Tibial nerve (tissue), 4 donors: ENCODE measurements around the gene S100A1.

ENCODE experiments used
- EP300 ChIP-seq, 2 donors: sonication (generic); formaldehyde crosslinking; IDR thresholded peaks; one replicate each; pipeline ENCODE4 v1.6.1; 2017; ENCODE audit warnings: antibody characterized with exemption in 2 of 2, mild to moderate bottlenecking in 1 of 2
- POLR2A ChIP-seq, 2 donors: fragments of 450-650 bp; IDR thresholded peaks; one replicate each; pipeline ENCODE4 v1.6.1; 2017; ENCODE audit warnings: antibody characterized with exemption in 2 of 2, mild to moderate bottlenecking in 2 of 2, moderate library complexity in 2 of 2
- TF ChIP-seq, protein P1 (sequence below), 5 experiments: fragments of 200-600 bp in 3 of 5; fragments of 450-650 bp in 2 of 5; sonication (generic) in 3 of 5; IDR thresholded peaks; one replicate each; pipeline ENCODE4 v1.5.1; 2016 to 2019; ENCODE audit warnings: antibody characterized with exemption in 5 of 5, mild to moderate bottlenecking in 3 of 5, moderate library complexity in 2 of 5

GRCh38 chr1:153613406-153613805, 14.8 kb upstream of the S100A1 start:
- TF ChIP-seq, protein P1, sequence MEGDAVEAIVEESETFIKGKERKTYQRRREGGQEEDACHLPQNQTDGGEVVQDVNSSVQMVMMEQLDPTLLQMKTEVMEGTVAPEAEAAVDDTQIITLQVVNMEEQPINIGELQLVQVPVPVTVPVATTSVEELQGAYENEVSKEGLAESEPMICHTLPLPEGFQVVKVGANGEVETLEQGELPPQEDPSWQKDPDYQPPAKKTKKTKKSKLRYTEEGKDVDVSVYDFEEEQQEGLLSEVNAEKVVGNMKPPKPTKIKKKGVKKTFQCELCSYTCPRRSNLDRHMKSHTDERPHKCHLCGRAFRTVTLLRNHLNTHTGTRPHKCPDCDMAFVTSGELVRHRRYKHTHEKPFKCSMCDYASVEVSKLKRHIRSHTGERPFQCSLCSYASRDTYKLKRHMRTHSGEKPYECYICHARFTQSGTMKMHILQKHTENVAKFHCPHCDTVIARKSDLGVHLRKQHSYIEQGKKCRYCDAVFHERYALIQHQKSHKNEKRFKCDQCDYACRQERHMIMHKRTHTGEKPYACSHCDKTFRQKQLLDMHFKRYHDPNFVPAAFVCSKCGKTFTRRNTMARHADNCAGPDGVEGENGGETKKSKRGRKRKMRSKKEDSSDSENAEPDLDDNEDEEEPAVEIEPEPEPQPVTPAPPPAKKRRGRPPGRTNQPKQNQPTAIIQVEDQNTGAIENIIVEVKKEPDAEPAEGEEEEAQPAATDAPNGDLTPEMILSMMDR (IDR thresholded peaks at IDR 0.05), result no peak
- no peak for TF ChIP-seq POLR2A (IDR thresholded peaks at IDR 0.05)
- TF ChIP-seq EP300 (IDR thresholded peaks at IDR 0.05), result no peak
